DND-41 (cell line): ENCODE measurements around the gene AGPAT3.

Experiments used
- ATAC-seq: fragments of 200-7000 bp; cut with Tn5 transposase; 3 replicates; pipeline ENCODE4 v1.9.1; 2021; ENCODE audit warnings: low read depth; ENCODE audit not compliant: insufficient read depth
- DNase-seq: peaks from one replicate; pipeline ENCODE4 v3.0.0-alpha.2; 2020
- H2AFZ ChIP-seq: 2 replicates; pipeline ENCODE4 v1.6.0; 2012; ENCODE audit warnings: low read depth, low read length
- H3K27ac ChIP-seq: 2 replicates; pipeline ENCODE4 v1.5.1; 2012; ENCODE audit warnings: low read length, inconsistent platforms
- H3K27me3 ChIP-seq: fragments of 200-600 bp; sonication (generic); 2 replicates; pipeline ENCODE4 v1.6.0; 2012; ENCODE audit warnings: low read length, mild to moderate bottlenecking, inconsistent platforms; ENCODE audit not compliant: insufficient read depth, poor library complexity
- H3K36me3 ChIP-seq: 2 replicates; pipeline ENCODE4 v1.5.1; 2012; ENCODE audit warnings: low read length, inconsistent platforms; ENCODE audit not compliant: insufficient read depth
- H3K4me1 ChIP-seq: 2 replicates; pipeline ENCODE4 v1.5.1; 2012; ENCODE audit warnings: mild to moderate bottlenecking, low read length; ENCODE audit not compliant: insufficient read depth
- H3K4me2 ChIP-seq: 2 replicates; pipeline ENCODE4 v1.6.0; 2012; ENCODE audit warnings: mild to moderate bottlenecking, moderate library complexity, low read length, inconsistent platforms; ENCODE audit not compliant: insufficient read depth
- H3K4me3 ChIP-seq, 2 experiments: fragments of 200-600 bp in 1 of 2; shearing (Covaris generic) in 1 of 2; 2 replicates each; pipeline ENCODE4 v1.5.1; 2012 to 2016; ENCODE audit warnings: inconsistent platforms in 2 of 2, low read length in 2 of 2, mild to moderate bottlenecking in 2 of 2, low read depth in 1 of 2, moderate library complexity in 1 of 2
- H3K79me2 ChIP-seq: 2 replicates; pipeline ENCODE4 v1.6.0; 2012; ENCODE audit warnings: low read length, inconsistent platforms; ENCODE audit not compliant: insufficient read depth
- H3K9ac ChIP-seq: 2 replicates; pipeline ENCODE4 v1.6.0; 2012; ENCODE audit warnings: low read depth, mild to moderate bottlenecking, inconsistent platforms, low read length, moderate library complexity
- H3K9me3 ChIP-seq: 2 replicates; pipeline ENCODE4 v1.5.1; 2012; ENCODE audit warnings: low read length, moderate library complexity, mild to moderate bottlenecking, inconsistent platforms; ENCODE audit not compliant: insufficient read depth, severe bottlenecking
- H4K20me1 ChIP-seq: 2 replicates; pipeline ENCODE4 v1.6.0; 2012; ENCODE audit warnings: low read length; ENCODE audit not compliant: insufficient read depth
- EZH2 ChIP-seq: IDR thresholded peaks from 3 replicates; pipeline ENCODE4 v1.6.1; 2012; ENCODE audit warnings: borderline replicate concordance, low read depth, mild to moderate bottlenecking, moderate library complexity, low read length, inconsistent platforms; ENCODE audit not compliant: severe bottlenecking
- TF ChIP-seq, protein P1 (sequence below): IDR thresholded peaks from 2 replicates; pipeline ENCODE4 v1.5.1; 2012; ENCODE audit warnings: borderline replicate concordance, low read length, moderate library complexity, mild to moderate bottlenecking; ENCODE audit not compliant: poor library complexity, severe bottlenecking; ENCODE audit errors: extremely low read depth

Gene AGPAT3

DNA sequence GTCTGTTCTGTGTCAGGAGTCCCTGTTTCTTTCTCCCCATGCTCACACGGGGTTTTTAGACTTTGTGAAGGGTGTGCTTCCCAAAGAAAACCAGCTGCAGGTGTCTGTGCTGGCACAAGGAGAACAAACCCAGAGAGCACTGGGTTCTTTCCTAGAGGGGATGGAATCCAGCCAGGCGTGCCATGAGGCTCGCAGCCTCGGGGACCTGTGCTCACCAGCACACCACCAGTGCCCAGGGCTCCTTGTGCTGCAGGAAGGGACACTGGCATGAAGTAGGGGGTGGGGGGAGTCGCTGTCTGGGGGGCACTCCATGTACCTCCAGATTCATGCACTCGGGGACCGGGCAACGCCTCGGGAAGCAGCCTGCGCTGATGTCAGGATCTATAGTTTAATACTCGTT, 57.9 kb downstream of the AGPAT3 start:
- H3K27ac ChIP-seq = no peak overlapping the region
- no peaks in the 10 kb centered on the region for H3K27me3 ChIP-seq
- peaks cover 92% of the 10 kb centered on the region for H3K79me2 ChIP-seq
- H3K4me3 ChIP-seq = no peak overlapping the region
- ATAC-seq (no peak), DNase-seq (no peak)
- peaks cover 3% of the 10 kb centered on the region; the same call in 1 of the 2 replicates for H3K4me1 ChIP-seq
- H3K36me3 ChIP-seq = peaks cover 27% of the 10 kb centered on the region
- no peaks in the 10 kb centered on the region for H3K9me3 ChIP-seq
- no peak overlapping the region for H3K9ac ChIP-seq
- no peak for TF ChIP-seq EZH2
- TF ChIP-seq, protein P1, sequence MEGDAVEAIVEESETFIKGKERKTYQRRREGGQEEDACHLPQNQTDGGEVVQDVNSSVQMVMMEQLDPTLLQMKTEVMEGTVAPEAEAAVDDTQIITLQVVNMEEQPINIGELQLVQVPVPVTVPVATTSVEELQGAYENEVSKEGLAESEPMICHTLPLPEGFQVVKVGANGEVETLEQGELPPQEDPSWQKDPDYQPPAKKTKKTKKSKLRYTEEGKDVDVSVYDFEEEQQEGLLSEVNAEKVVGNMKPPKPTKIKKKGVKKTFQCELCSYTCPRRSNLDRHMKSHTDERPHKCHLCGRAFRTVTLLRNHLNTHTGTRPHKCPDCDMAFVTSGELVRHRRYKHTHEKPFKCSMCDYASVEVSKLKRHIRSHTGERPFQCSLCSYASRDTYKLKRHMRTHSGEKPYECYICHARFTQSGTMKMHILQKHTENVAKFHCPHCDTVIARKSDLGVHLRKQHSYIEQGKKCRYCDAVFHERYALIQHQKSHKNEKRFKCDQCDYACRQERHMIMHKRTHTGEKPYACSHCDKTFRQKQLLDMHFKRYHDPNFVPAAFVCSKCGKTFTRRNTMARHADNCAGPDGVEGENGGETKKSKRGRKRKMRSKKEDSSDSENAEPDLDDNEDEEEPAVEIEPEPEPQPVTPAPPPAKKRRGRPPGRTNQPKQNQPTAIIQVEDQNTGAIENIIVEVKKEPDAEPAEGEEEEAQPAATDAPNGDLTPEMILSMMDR = no peak
- H2AFZ ChIP-seq = no peak overlapping the region
- H3K4me2 ChIP-seq = no peak overlapping the region
- H4K20me1 ChIP-seq = peaks cover 88% of the 10 kb centered on the region

DNA sequence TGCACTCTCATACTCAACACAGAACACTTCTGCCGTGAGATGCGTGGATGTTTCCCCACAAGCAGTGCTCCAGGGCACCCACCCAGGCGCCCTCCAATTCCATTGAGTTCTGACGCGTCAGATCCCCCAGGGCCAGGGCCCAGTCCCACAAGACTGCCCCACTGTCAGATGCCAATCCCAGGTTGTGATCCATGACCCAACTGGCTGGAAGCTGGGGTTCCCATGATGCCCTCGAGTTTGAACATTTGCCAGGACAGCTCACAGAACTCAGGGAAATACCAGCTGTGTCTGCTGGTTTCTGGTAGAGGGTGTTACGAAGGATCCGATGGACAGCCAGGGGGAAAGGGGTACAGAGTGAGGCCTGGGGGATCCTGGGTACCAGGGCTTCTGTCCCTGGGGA, 58.4 kb downstream of the AGPAT3 start:
- Histone ChIP-seq H3K4me2 (no peak overlapping the region), H3K4me1 (peaks cover 3% of the 10 kb centered on the region; the same call in 1 of the 2 replicates), H3K36me3 (peaks cover 31% of the 10 kb centered on the region), H3K27ac (no peak overlapping the region), H2AFZ (no peak overlapping the region), H3K9ac (no peak overlapping the region), H3K9me3 (no peaks in the 10 kb centered on the region), H3K79me2 (peaks cover 92% of the 10 kb centered on the region), H3K4me3 (no peak overlapping the region), H3K27me3 (no peaks in the 10 kb centered on the region), H4K20me1 (peaks cover 88% of the 10 kb centered on the region)
- TF ChIP-seq, protein P1 = no peak
- no peak for TF ChIP-seq EZH2
- no peak for DNase-seq
- no peak for ATAC-seq

DNA sequence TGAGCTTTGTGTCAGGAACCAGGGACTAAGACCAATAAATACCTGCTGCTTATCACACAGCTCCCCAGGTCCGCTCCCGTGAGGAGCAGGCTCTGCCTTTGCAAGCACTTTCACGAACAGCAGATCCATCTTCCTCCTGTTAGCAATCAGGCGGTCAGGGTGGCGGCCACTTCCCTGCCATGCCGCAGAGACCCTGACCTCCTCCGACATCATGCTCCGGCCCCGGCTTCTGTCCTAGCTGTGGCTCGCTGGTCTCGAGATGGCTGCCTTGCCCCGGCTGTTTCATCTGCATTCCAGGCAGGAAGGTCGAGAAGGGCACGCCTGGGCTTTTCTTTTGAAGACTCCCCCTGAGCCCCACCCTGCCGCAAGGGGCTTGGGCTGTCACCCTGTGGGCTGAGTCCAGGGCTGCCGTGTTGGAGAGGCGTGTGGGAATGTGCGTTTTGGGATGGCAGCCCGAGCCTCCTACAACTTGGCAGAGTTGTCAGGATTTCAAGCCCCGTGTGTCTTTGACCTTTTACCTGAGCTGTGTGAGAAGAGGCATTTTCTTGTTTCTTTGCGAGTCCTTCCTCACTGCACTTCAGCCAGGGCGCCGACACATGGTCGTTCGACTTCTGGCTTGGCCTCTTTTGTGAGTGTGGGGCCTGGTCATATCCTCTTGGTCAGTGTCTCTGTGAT, 59.5 kb downstream of the AGPAT3 start:
- ATAC-seq (no peak), DNase-seq (no peak)
- TF ChIP-seq, protein P1 = no peak
- TF ChIP-seq EZH2 = no peak
- no peaks in the 10 kb centered on the region for H3K27me3 ChIP-seq
- no peak overlapping the region for H2AFZ ChIP-seq
- H3K9me3 ChIP-seq = no peaks in the 10 kb centered on the region
- peaks cover 92% of the 10 kb centered on the region for H3K79me2 ChIP-seq
- peaks cover 3% of the 10 kb centered on the region; the same call in 1 of the 2 replicates for H3K4me1 ChIP-seq
- H3K4me3 ChIP-seq = no peak overlapping the region
- H3K36me3 ChIP-seq = peaks cover 43% of the 10 kb centered on the region
- H3K4me2 ChIP-seq = no peak overlapping the region
- H3K27ac ChIP-seq = no peak overlapping the region
- H4K20me1 ChIP-seq = peaks cover 88% of the 10 kb centered on the region
- H3K9ac ChIP-seq = no peak overlapping the region
